Right lobe of liver (tissue), 6 donors: ENCODE results near the gene PNMA6A. TPM values are rescaled to one million over a fixed set of nuclear protein-coding genes. Genes with fewer than 3 reads are reported as not detected.
A peak's percentile ranks its signal among the peaks of the same experiment; 100 is the strongest.

Experiments
- ATAC-seq, 4 donors: fragments of 200-7000 bp; cut with Tn5 transposase; one replicate each; pipeline ENCODE4 v1.9.1; 2020; ENCODE audit warnings: mild to moderate bottlenecking in 4 of 4, moderate library complexity in 4 of 4
- DNase-seq, 3 donors: peaks; one replicate each; pipeline ENCODE4 v3.0.0-alpha.2; 2020
- H3K27ac ChIP-seq, 3 donors: fragments of 200-600 bp; one replicate each; pipeline ENCODE4 v1.8.0; 2022
- H3K27me3 ChIP-seq, 2 donors: fragments of 200-600 bp; one replicate each; pipeline ENCODE4 v1.8.0; 2022
- H3K36me3 ChIP-seq, 4 donors: fragments of 200-600 bp; sonication (generic) in 1 of 4; one replicate each; pipeline versions ENCODE4 v1.5.1 to v1.8.0; 2017 to 2022; ENCODE audit warnings: control low read depth in 1 of 4
- H3K4me1 ChIP-seq, 4 donors: fragments of 200-600 bp; sonication (generic) in 1 of 4; one replicate each; pipeline versions ENCODE4 v1.5.1 to v1.8.0; 2017 to 2022; ENCODE audit warnings: control low read depth in 1 of 4
- H3K4me3 ChIP-seq, 3 donors: fragments of 200-600 bp; one replicate each; pipeline ENCODE4 v1.8.0; 2022
- H3K9me3 ChIP-seq, 4 donors: fragments of 200-600 bp; sonication (generic) in 1 of 4; one replicate each; pipeline versions ENCODE4 v1.5.1 to v1.8.0; 2017 to 2022; ENCODE audit warnings: control low read depth in 1 of 4
- CTCF ChIP-seq, 4 donors: fragments of 200-600 bp in 3 of 4; fragments of 450-650 bp in 1 of 4; IDR thresholded peaks; one replicate each; pipeline versions ENCODE4 v1.5.1 to v1.8.0; 2016 to 2022; ENCODE audit warnings: antibody characterized with exemption in 4 of 4, mild to moderate bottlenecking in 2 of 4
- POLR2A ChIP-seq: fragments of 450-650 bp; IDR thresholded peaks from one replicate; pipeline ENCODE4 v1.6.1; 2017; ENCODE audit warnings: antibody characterized with exemption, mild to moderate bottlenecking
- WGBS: methylation state at CpG from one replicate; pipeline ENCODE4 v1.1.6; 2018; ENCODE audit warnings: low coverage, low lambda C conversion rate; ENCODE audit not compliant: insufficient coverage; ENCODE audit errors: missing lambda C conversion rate; 5-methylcytosine and 5-hydroxymethylcytosine counted together
- intact Hi-C, 2 donors: fragments of 100-400 bp; cut with DNase I; formaldehyde crosslinking; loops; one replicate each; pipeline versions ENCODE4 v1.11.2 to v1.14.1; 2022
- total RNA-seq, 6 experiments: library from RNA; depleted of rRNA in 2 of 6; stranded (reverse); fragments of >200 nt in 2 of 6; fragmentation: NEBNext Ultra II Directional in 3 of 6; extraction: Animal tissue kit (Norgen Biotek cat#: 25700) in 3 of 6; gene quantifications; one replicate each; pipeline versions ENCODE4 v1.1.0 to v1.2.4, GENCODE V29; 2016 to 2023
- donor health status: DM: no; HTN: yes; CAD: no.
- donor health status: DM: no; HTN: no; CAD: no.
- donor health status: DM: no; HTN: no; CAD: no.
- donor health status: DM: no; HTN: yes; CAD: no.
- donor health status: DM: no; HTN: yes; CAD: no.

Gene PNMA6A
- total RNA-seq, 6 experiments from 2014 or later: 2.4 to 22.5 (median 7.1) TPM

DNA sequence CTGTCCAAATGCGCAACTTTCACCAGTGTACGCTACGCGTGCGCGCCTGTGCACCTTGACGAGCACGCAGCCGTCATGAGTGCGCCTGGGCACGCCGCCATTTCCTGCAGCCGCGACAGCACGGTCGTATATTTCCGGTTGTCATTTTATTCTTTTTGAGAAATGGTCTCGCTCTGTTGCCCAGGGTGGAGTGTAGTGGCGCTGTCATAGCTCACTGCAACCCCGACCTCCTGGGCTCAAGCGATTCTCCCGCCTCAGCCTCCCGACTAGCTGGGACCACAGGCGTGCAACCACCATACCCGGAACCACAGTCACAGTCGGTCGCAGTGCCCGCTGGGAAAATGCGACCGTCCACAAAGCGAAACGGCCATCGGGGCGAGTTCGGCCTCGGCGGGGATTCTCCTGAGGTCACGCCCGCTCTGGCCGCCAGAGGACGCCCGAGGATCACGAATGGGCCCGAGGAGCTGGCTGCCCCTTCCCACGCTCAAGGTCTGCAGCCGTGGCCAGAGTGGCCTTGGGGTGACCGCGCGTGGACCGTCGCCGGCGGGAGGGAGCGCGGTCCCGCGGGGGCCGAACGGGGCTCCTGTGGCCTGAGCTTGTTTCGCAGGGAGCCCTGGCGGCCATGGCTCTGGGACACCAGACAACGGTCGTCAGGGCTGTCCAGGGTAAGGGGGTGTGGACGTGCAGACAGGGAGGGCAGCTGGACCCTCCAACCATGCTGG lies 39.7 kb upstream of the PNMA6A start:
- Histone ChIP-seq H3K27me3 (no peaks in the 10 kb centered on the region), H3K27ac (no peak overlapping the region), H3K9me3 (no peaks in the 10 kb centered on the region), H3K4me1 (no peaks in the 10 kb centered on the region), H3K36me3 (no peaks in the 10 kb centered on the region), H3K4me3 (peak overlapping the region; percentile 28 to 46 (median 28))
- ATAC-seq (peak; percentile 84 to 98 (median 97)), DNase-seq (peak; percentile 73 to 79 (median 78))
- 37% methylated on average over 14 of the region's 64 CpGs for WGBS
- intact Hi-C loops: no loop called here
- TF ChIP-seq CTCF (IDR thresholded peaks at IDR 0.05) (peak; percentile 76 to 96 (median 77)), POLR2A (no peak)

GRCh38 chrX:153049093-153049492 lies 23.2 kb upstream of the PNMA6A start:
- ATAC-seq: no peak
- 83% methylated on average over 2 of the region's 2 CpGs for WGBS
- no peaks in the 10 kb centered on the region for H3K9me3 ChIP-seq
- H3K4me3 ChIP-seq: no peak overlapping the region
- no peak for DNase-seq
- no peak overlapping the region for H3K27ac ChIP-seq
- H3K4me1 ChIP-seq: no peaks in the 10 kb centered on the region
- intact Hi-C loops: no loop called here
- no peaks in the 10 kb centered on the region for H3K36me3 ChIP-seq
- no peaks in the 10 kb centered on the region for H3K27me3 ChIP-seq
- no peak for TF ChIP-seq POLR2A
- TF ChIP-seq CTCF (IDR thresholded peaks at IDR 0.05): no peak

DNA sequence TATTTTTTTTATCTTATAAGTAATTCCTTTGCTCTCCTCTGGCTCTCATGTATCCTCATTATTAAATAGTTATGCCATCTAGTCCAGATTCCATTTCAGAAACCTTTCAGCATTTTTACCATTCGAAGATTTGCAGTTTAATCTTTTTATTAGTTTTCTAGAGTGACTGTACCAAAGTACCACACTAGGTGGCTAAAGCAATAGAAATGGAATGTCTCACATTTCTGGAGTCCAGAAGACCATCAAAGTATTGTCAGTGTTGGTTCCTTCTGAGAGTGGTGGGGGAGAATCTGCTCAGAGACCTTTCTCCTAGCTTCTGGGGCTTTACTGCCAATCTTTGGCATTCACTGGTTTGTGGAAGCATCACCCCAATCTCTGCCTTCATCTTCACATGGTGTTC lies 19.7 kb upstream of the PNMA6A start:
- ATAC-seq (no peak), DNase-seq (no peak)
- TF ChIP-seq CTCF (IDR thresholded peaks at IDR 0.05): no peak
- TF ChIP-seq POLR2A: no peak
- H3K27ac ChIP-seq: no peak overlapping the region
- H3K4me3 ChIP-seq: no peak overlapping the region
- H3K36me3 ChIP-seq: no peaks in the 10 kb centered on the region
- no peaks in the 10 kb centered on the region for H3K27me3 ChIP-seq
- intact Hi-C loops: no loop called here
- H3K9me3 ChIP-seq: no peaks in the 10 kb centered on the region
- H3K4me1 ChIP-seq: no peaks in the 10 kb centered on the region
- 50% methylated on average over 1 of the region's 1 CpG for WGBS

GRCh38 chrX:153055871-153056749 lies 16.1 kb upstream of the PNMA6A start, which contains the start of gene PNMA3:
PNMA3 (plus strand) TSS chrX:153056470; CDS start chrX:153057056, 586 bp downstream.
- intact Hi-C loops: no loop called here
- no CpG with 5 or more reads among the region's 80 CpGs for WGBS
- H3K36me3 ChIP-seq: no peaks in the 10 kb centered on the region
- TF ChIP-seq CTCF (IDR thresholded peaks at IDR 0.05): no peak
- TF ChIP-seq POLR2A: no peak
- H3K4me1 ChIP-seq: no peaks in the 10 kb centered on the region
- H3K9me3 ChIP-seq: no peaks in the 10 kb centered on the region
- no peak within 1 kb of the TSS for H3K4me3 ChIP-seq
- H3K27ac ChIP-seq: no peak within 1 kb of the TSS
- peak; percentile 37 to 61 (median 46) for ATAC-seq
- peak in 1 of 3 donors; percentile 28 for DNase-seq
- no peaks in the 10 kb centered on the region for H3K27me3 ChIP-seq
